ENCODE results near the gene CKM.
"Not testable (repeated sequence)": the region's sequence is repeated elsewhere in the genome, so short reads cannot be mapped to it uniquely, and the experiment has no call there.

The CKM gene

DNA sequence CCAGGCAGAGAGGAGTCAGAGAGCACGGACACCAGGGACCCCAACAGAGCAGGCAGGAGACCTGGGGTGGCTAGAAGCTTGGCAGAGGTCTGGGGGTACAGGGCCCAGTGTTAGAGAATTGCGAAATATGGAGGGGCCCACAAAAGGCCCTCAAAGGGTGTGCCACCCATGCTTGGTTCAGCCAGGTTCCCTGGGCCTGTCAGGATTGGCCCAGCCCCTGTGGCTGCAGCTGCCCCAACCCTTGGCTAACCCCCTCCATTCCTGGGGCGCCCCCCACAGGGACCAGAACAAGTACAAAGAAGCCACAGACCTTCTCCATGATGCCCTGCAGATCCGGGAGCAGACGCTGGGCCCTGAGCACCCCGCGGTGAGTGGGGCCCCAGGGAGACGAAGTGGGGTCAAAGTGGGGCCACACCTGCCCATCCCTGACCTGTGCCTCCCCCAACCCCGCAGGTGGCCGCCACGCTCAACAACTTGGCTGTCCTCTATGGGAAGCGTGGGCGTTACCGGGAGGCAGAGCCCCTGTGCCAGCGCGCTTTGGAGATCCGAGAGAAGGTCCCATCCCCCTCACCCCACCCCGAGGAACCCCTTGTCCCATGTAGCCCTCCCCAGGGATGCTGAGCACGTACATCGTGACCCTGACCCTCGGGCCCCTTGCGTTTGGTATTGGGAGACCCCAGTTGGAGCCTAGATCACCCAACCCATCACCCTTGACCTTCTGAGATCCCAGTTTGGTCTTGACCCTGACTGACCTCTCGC is 25.9 kb upstream of the CKM start:
- no peak for DNase-seq

GRCh38 chr19:45347570-45348366 is 25.1 kb upstream of the CKM start:
- no peak for DNase-seq

GRCh38 chr19:45346449-45346848 is 23.8 kb upstream of the CKM start:
- DNase-seq = no peak

DNA sequence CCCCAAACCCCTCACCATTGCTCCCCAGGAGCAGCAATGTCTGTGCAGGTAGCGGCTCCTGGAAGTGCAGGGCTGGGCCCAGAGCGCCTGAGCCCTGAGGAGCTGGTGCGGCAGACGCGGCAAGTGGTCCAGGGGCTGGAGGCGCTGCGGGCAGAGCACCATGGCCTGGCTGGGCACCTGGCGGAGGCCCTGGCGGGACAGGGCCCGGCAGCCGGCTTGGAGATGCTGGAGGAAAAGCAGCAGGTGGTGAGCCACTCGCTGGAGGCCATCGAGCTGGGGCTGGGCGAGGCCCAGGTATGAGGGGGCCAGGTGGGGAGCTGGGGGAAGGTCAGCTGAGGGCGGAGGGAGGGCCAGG is 22.8 kb upstream of the CKM start:
- no peak for DNase-seq

DNA sequence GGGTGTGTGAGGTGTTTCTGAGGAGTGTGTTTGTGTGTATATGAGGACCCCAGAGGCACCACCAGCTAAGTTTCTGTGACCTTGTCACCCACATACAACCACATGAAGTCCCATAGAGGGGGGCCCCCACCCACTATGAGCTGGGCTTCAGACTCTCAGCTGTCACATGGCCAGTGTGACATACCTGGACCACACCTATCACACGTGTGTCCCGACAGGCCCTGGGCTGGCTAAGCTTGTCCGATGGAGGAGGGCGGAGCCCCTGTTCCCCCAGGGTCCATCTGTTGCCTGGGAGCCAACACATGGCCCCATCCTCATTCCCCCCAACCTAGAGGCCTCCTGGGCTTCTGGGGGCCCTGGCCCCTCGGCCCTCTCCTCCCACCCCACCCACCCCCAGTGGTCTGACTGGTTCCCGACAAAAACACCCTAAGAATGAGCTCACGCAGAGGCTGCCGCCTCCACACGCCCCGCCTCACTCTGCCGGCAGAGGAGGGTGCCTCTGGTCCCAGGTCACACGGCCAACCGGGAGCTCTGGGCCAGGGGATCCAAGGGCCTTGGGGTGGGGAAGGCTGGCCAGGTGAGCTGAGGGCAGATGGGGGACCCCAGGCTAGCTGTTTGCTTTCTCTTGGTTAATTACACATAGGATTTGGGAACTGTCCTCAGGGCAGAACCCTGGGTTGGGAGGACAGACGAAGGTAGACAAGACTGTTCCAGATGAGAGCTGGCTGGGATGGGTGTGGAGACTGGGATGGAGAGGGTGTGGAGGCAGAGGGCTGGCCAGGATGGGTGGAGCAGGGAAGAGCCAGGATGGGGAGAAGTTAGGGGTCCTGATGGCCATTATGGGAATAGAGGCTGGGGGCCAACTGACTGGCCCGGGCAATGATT is 22.2 kb upstream of the CKM start:
- DNase-seq = no peak

- no peak for DNase-seq
These were observed 20.2 kb upstream of the CKM start for GRCh38 chr19:45342911-45343310.

DNA sequence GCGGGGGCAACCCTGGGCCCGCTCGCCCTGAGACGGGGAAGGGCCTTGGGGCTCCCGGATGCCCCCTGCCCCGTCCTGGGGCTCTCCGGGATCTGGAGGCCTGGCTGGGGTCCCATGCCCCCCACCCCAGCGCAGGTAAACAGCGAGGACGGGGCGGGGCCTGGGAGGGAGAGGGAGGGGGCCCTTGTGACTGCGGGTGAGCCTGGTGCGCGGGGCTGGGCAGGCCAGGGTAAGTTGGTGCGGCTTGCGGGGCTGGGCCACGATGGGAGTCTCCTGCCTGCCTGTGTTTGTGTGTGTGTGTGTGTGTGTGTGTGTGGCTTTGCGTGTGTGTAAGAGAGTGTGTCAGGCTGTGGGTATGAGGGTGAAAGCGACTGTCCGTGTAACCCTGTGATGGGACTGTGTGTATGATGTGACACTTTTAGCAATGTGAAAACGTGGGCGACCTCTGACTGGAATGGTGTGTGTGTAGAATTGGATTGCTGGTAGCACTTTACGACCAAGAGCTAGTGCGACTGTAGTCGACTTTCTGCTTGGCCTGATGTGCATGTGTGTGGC is 18.3 kb upstream of the CKM start:
- no peak for DNase-seq

- no peak for DNase-seq
These were observed 17.7 kb upstream of the CKM start, which contains the start of gene KLC3 for GRCh38 chr19:45340232-45340898. KLC3 (plus strand) TSS chr19:45340750; CDS start chr19:45345542, 4,792 bp downstream.

DNA sequence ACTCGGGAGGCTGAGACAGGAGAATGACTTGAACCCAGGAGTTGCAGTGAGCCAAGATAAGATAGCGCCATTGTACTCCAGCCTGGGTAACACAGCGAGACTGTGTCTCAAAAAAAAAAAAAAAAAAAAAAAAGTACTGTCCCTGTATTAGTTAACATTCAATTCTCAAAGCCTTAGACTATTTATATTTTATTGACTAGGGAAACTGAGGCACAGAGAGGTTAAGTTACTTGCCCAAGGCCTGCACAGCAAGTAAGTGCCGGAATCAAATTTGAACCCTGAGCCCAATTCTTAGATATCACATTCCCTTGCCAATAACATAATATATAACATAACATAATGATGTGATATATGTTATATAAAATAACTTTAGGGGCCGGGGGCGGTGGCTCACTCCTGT is 17.0 kb upstream of the CKM start:
- DNase-seq = no peak

DNA sequence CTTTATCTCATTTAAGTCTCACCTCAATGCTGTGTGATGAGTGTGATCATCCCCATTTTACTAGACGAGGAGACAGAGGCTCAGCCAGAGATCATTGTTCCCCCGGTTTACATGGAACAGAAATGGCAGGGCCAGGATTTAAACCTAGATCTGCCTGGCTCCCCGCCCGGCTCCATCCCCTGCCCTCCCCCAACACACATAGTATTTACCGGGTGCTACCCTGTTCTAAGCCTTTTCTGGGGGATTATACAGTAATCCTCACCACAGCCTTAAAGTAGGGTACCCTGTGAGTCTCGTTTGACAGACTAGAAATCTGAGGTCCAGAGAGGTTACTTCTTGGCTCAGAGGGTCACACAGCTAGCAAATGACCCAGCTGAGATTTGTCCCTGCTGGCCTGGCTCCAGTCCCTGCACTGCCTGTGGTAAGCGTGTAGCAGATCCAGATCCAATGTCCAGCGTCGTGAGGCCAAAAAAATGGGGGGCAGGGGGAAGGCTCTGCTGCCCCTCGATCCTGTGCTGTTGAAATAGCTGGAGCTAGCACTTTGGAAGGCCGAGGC is 14.1 kb upstream of the CKM start:
- no peak for DNase-seq

DNA sequence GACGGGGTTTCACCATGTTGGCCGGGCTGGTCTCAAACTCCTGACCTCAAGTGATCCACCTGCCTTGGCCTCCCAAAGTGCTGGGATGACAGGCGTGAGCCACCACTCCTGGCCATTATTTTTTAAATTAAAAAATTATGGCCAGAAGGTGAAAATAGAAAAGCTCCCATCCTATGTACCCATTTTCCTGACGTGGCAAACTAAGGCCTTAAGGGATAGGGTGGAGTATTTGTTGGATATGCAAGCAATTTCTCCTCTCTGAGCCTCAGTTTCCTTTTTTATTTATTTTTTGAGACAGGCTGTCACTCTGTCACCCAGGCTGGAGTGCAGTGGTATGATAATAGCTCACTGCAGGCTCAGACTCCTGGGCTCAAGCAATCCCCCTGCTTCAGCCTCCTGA is 12.2 kb upstream of the CKM start:
- not testable (repeated sequence) for DNase-seq

DNA sequence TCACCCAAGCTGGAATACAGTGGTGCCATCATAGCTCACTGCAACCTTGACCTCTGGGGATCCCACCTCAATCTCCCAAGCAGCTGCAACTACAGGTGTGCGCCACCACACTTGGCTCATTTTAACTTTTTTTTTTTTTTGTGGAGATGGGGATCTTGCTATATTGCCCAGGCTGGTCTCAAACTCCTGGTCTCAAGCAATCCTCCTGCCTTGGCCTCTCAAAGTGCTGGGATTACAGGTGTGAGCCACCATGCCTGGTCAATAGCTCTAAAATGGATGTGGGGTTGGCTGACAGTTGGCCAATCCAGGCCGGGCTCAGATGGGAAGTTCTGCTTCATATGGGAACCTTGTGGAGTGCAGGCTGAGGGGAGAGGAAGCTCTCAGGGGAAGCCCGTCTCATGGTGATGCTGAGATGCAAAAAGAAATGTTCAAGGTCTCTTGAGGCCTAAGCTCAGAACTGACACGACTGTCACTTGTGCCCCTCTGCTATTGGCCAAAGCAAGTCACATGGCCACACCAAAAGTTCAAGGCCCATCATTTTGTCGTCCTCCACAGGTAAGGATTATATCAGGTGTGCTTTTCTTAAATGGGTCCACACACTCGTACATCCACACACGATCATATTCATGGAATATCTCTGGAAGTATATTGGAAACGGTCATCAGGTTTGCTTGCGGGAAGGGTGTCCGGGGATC is 11.1 kb upstream of the CKM start:
- no peak for DNase-seq

DNA sequence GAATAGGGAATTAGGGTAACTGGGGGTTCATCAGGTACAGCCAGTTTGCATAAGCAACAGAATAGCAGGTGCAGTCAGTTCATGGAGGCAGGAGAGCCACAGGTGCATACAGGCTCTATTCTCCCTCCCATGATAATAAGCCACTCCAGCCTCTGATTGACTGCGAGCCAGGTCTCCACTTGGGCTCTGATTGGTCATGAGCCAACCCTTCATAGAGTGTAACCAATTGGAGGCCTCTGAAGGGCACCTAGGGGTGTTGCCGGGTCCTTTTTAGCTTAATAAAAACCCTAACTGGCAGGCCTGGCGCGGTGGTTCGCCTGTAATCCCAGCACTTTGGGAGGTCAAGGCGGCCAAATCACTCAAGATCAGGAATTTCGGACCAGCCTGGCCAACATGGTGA is 8.7 kb upstream of the CKM start:
- no peak for DNase-seq

- DNase-seq = no peak
These were observed 4.9 kb upstream of the CKM start for GRCh38 chr19:45327404-45328143.

DNA sequence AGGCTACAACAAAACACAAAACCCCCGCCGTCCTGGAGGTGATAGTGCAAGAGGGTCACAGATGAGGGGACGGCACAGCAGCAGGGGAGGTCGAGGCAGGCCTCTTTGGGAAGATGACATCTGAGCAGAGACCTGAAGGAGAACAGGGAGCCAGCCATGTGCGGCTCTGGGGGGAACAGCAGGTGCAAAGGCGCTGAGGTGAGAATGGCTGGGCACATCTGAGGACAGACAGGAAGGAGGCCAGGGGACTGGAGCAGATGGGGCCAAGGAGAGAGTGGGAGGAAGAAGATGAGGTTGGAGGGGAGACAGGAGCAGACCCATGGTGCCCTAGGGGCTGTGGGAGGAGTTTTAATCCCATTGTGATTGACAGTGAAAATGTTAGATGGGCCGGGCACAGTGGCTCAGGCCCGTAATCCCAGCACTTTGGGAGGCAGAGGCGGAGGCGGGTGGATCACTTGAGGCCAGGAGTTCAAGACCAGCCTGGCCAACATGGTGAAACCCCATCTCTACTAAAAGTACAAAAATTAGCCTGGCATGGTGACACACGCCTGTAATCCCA is 1.8 kb upstream of the CKM start:
- no peak for DNase-seq

DNA sequence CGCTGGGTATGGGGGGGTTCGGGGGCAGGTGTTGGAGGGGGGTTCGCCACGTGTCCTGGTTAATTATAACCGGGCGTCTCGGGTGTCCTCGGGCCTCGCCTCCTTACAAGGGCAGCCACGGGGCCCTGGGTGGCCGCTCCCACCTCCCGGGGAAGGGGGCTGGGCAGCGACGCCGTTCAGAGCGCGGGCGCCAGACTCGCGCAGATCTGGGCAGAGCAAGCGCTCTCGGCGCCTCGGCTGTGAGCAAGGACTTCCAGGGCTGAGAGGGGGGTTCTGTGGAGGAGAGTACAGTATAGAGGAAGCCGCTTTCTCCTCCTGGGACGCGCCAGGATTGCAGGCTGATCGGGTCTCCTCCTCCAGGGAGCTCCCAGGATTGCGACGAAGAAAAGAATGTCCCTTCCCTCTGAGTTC is 1.0 kb upstream of the CKM start:
- DNase-seq = no peak

DNA sequence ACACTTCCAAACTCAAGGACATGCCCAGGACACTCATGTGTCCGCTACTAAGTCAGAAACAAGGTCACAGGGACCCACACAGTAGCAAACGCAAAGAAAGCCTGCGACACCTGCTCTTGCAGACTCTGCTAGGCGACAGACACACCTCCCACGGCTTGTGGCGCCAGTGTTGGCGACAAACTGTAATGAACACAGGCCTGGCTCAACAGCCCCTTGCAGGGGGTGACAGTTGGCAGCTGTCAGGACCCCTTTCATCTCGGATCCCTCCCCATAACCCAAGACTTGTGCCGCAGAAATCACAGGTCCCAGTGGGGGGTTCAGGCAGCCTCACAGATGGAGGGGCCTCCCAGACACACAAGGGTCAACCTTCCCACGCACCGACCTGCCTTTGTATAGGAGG is 364 bp downstream of the CKM start:
- DNase-seq = no peak

DNA sequence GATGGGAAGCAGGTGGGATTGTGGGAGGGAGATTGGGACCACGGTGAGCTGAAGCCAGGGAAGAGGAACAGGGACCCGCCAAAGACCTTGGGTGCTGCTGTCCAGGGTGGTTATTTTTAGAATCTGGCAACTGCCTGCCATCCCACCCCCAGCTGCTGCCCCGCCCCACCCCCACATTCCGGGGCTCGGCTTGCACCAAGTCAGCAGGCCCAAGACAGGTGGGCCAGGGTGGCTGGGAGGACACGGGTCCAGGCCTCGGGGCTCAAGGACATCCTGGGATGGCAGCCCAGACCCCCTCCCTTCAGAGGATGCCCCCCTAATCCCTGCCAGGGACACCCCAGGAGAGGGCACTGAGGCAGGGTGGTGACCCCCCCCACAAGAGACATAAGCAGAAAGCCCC is 827 bp downstream of the CKM start:
- no peak for DNase-seq

DNA sequence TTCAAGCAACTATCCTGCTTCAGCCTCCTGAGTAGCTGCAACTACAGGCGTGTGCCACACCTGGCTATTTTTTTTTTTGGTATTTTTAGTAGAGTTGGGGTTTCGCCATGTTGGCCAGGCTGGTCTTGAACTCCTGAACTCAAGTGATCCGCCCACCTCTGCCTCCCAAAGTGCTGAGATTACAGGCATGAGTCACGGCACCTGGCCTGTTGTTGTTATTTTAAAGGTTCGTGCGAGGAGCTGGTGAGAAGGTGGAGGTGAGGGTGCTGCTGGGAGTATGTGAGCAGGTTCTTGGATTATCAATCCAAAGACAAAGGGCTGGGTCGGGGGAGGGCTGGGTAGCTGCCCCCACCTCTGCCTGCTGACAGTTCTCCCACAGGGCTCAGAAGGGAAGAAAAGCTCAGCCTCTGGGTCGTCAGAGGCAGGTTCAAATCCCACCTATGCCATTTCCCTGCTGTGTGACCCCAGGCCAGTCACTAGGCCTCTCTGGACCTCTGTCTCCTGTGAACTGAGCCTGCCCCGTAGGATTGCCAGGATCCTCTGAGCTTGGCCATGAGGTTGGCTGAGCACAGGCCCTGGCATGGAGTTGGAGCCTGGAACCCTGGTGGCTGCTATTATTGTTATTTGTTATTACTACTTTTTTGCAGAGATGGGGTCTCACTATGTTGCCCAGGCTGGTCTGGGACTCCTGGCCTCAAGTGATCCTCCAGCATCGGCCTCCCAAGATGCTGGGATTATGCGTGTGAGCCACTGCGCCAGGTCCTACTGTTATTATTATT is 1.5 kb downstream of the CKM start:
- no peak for DNase-seq

DNA sequence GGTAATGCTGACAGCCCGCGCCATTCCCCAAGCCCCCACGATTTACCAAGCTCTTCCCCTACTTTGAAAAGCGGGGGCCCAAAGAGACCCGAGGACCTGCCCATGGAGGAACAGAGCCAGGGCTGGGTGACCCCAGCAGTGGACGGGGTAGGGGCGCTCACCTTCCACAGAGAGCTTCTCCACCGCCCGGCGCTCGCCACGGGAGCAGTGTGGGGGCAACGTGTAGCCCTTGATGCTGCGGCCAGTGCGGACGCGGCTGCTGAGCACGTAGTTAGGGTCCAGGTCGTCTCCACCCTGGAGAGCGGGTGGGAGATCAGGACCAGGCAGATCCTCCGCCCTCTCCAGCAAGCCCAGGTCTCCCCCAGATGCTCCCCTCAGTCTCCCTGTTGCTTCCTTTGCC is 7.4 kb downstream of the CKM start:
- DNase-seq = no peak

Measured in KG1 (cell line).